Peyer's patch (tissue), 4 donors: Measurements from ENCODE around the gene LTBP1. TPM values are rescaled to one million over a fixed set of nuclear protein-coding genes. Genes with fewer than 3 reads are reported as not detected.

Experiments
- DNase-seq, 3 donors: peaks; one replicate each; pipeline ENCODE4 v3.0.0-alpha.2; 2017 to 2019
- H3K27ac ChIP-seq, 4 donors: fragments of 200-600 bp; sonication (generic); one replicate each; pipeline ENCODE4 v1.5.1; 2016 to 2019
- H3K27me3 ChIP-seq, 2 donors: fragments of 200-600 bp; sonication (generic); one replicate each; pipeline ENCODE4 v1.5.1; 2019
- H3K36me3 ChIP-seq, 3 donors: fragments of 200-600 bp; sonication (generic); one replicate each; pipeline ENCODE4 v1.5.1; 2016 to 2019
- H3K4me1 ChIP-seq, 4 donors: fragments of 200-600 bp; sonication (generic); one replicate each; pipeline ENCODE4 v1.5.1; 2016 to 2019
- H3K4me3 ChIP-seq, 4 donors: fragments of 200-600 bp; sonication (generic); 1 replicate in 3 of 4; 2 replicates in 1 of 4; pipeline ENCODE4 v1.5.1; 2016 to 2019; ENCODE audit warnings: mild to moderate bottlenecking in 1 of 4
- H3K9me3 ChIP-seq, 4 donors: fragments of 200-600 bp; sonication (generic); one replicate each; pipeline ENCODE4 v1.5.1; 2016 to 2019; ENCODE audit warnings: mild to moderate bottlenecking in 1 of 4
- CTCF ChIP-seq, 6 experiments: fragments of 450-650 bp in 4 of 6; fragments of 200-600 bp in 2 of 6; sonication (generic) in 1 of 6; IDR thresholded peaks; one replicate each; pipeline ENCODE4 v1.5.1; 2017 to 2019; ENCODE audit warnings: antibody characterized with exemption in 6 of 6, mild to moderate bottlenecking in 3 of 6, moderate library complexity in 1 of 6
- POLR2A ChIP-seq, 2 donors: fragments of 450-650 bp; IDR thresholded peaks; one replicate each; pipeline ENCODE4 v1.5.1; 2017; ENCODE audit warnings: antibody characterized with exemption in 2 of 2, mild to moderate bottlenecking in 2 of 2, moderate library complexity in 2 of 2
- total RNA-seq, 4 donors: library from RNA; depleted of rRNA; stranded (reverse); fragments of >200 nt; gene quantifications; one replicate each; pipeline ENCODE4 v1.1.0, GENCODE V29; 2016

The LTBP1 gene
- total RNA-seq, 4 donors from 2014 or later, result 8.6 to 23.1 (median 13.1) TPM

DNA sequence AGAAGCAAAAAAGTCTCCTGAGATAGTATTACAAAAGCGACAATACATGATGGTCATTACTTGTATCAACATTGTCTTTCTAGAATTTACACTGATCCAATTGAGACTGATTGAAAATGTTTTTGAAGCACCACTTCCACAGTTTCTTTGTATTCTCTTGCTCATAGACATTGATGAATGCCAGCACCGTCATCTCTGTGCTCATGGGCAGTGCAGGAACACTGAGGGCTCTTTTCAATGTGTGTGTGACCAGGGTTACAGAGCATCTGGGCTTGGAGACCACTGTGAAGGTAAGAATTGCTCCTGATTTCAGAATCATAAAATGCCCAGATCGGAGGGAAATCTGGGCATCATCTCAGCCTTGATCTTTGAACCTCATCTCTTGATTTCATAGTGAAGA is 354.6 kb downstream of the LTBP1 start:
- no peak for DNase-seq
- H3K27me3 ChIP-seq, result no peaks in the 10 kb centered on the region
- no peak overlapping the region for H3K4me3 ChIP-seq
- no peaks in the 10 kb centered on the region for H3K4me1 ChIP-seq
- no peak for TF ChIP-seq CTCF (IDR thresholded peaks at IDR 0.05)
- TF ChIP-seq POLR2A (IDR thresholded peaks at IDR 0.05), result no peak
- no peaks in the 10 kb centered on the region for H3K9me3 ChIP-seq
- no peak overlapping the region for H3K27ac ChIP-seq
- H3K36me3 ChIP-seq, result no peaks in the 10 kb centered on the region

DNA sequence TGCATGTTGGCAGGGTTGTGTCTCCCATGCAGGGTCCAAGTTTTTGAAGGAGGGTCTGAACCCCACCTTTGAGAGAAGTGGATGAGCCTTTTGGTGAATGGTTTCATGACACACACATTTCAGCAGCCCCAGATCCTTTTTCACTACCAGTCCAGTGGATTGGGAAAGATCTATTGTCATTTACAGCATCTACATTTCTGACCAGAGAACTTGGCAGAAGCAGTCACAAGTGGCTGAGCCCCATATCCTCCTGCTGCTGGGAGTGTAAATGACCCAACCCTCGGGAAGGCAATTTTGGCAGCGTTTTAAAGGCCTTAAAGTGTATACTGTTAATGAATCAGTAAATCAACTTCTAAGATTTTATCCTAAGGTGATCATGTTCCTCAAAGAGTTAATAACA is 355.6 kb downstream of the LTBP1 start:
- no peaks in the 10 kb centered on the region for H3K27me3 ChIP-seq
- DNase-seq, result no peak
- H3K4me1 ChIP-seq, result no peaks in the 10 kb centered on the region
- H3K4me3 ChIP-seq, result no peak overlapping the region
- no peaks in the 10 kb centered on the region for H3K36me3 ChIP-seq
- no peak for TF ChIP-seq POLR2A (IDR thresholded peaks at IDR 0.05)
- TF ChIP-seq CTCF (IDR thresholded peaks at IDR 0.05), result no peak
- no peaks in the 10 kb centered on the region for H3K9me3 ChIP-seq
- H3K27ac ChIP-seq, result no peak overlapping the region

- no peaks in the 10 kb centered on the region for H3K4me1 ChIP-seq
- peak overlapping the region in 1 of 4 donors; percentile 8 for H3K27ac ChIP-seq
- TF ChIP-seq POLR2A (IDR thresholded peaks at IDR 0.05), result no peak
- TF ChIP-seq CTCF (IDR thresholded peaks at IDR 0.05), result no peak
- no peak for DNase-seq
- no peaks in the 10 kb centered on the region for H3K9me3 ChIP-seq
- H3K4me3 ChIP-seq, result no peak overlapping the region
- H3K27me3 ChIP-seq, result no peaks in the 10 kb centered on the region
- H3K36me3 ChIP-seq, result no peaks in the 10 kb centered on the region
Observed at GRCh38 chr2:33304032-33304864, 357.5 kb downstream of the LTBP1 start.

DNA sequence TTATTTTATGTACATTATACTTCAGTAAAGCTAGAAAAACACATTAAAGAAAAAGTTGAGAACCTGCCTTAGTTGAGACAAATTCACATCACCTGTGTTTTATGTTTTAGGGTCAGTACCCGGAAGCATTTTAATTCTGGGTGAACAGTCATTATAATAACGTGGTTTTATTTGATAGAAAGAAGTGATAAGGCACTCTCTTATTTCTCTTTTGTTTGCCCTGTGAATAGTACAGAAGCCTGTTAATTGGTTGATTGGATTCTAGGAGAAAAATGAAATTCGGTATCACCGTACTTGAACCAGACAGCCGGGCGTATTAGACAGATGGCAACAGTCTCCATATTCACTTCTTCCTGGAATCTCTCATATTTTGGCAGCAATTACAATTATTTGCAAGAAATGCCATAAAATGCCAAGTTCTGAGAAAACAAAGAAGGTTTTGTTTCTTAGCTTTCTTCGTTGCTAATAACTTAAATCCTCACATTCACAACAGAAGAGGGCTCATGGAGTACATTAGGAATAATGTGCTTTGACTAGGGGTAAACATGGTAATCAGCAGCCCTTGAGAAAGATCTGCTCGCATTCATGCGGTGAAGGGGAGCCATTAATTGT is 361.0 kb downstream of the LTBP1 start:
- H3K4me1 ChIP-seq, result no peaks in the 10 kb centered on the region
- no peak for DNase-seq
- H3K27me3 ChIP-seq, result no peaks in the 10 kb centered on the region
- H3K4me3 ChIP-seq, result no peak overlapping the region
- no peaks in the 10 kb centered on the region for H3K36me3 ChIP-seq
- H3K27ac ChIP-seq, result no peak overlapping the region
- TF ChIP-seq CTCF (IDR thresholded peaks at IDR 0.05) (no peak), POLR2A (IDR thresholded peaks at IDR 0.05) (no peak)
- no peaks in the 10 kb centered on the region for H3K9me3 ChIP-seq

DNA sequence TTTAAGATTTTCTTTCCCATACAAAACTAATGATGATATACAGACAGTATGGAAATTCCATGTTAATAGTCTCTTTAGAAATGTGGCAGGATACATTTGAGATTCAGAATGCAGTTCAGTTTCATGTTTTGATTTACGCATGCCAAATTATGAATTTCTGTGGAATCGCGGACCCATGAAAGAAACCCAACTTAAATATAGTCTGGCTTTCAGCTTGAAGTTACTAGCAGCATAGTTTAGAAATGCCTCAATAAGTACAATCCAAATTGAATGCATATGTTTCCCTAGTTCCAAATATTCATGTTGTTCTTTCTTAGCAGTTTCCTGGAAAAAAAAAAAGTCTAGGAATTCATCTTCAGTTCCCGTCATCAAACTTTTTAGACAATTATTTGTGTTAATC is 365.6 kb downstream of the LTBP1 start:
- no peak for TF ChIP-seq CTCF (IDR thresholded peaks at IDR 0.05)
- no peak for TF ChIP-seq POLR2A (IDR thresholded peaks at IDR 0.05)
- Histone ChIP-seq H3K27ac (no peak overlapping the region), H3K4me3 (no peak overlapping the region), H3K27me3 (no peaks in the 10 kb centered on the region), H3K36me3 (no peaks in the 10 kb centered on the region), H3K4me1 (no peaks in the 10 kb centered on the region), H3K9me3 (no peaks in the 10 kb centered on the region)
- DNase-seq, result no peak
